HG03378 (cell line): ENCODE data around the gene TFEC.
"Not testable (repeated sequence)": the region's sequence is repeated elsewhere in the genome, so short reads cannot be mapped to it uniquely, and the experiment has no call there.

Source experiments
- ATAC-seq: cut with Tn5 transposase; IDR thresholded peaks from one replicate; pipeline ENCODE4 v1.9.1; 2021; ENCODE audit warnings: mild to moderate bottlenecking, moderate library complexity; ENCODE audit not compliant: unreplicated experiment

The TFEC gene, protein sequence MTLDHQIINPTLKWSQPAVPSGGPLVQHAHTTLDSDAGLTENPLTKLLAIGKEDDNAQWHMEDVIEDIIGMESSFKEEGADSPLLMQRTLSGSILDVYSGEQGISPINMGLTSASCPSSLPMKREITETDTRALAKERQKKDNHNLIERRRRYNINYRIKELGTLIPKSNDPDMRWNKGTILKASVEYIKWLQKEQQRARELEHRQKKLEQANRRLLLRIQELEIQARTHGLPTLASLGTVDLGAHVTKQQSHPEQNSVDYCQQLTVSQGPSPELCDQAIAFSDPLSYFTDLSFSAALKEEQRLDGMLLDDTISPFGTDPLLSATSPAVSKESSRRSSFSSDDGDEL

GRCh38 chr7:116030651-116031276 is at the start of gene TFEC:
Gene TFEC, minus strand, starts transcription at chr7:116030763. Its CDS starts 46,322 bp downstream, at chr7:115984441.
- ATAC-seq = no peak

DNA sequence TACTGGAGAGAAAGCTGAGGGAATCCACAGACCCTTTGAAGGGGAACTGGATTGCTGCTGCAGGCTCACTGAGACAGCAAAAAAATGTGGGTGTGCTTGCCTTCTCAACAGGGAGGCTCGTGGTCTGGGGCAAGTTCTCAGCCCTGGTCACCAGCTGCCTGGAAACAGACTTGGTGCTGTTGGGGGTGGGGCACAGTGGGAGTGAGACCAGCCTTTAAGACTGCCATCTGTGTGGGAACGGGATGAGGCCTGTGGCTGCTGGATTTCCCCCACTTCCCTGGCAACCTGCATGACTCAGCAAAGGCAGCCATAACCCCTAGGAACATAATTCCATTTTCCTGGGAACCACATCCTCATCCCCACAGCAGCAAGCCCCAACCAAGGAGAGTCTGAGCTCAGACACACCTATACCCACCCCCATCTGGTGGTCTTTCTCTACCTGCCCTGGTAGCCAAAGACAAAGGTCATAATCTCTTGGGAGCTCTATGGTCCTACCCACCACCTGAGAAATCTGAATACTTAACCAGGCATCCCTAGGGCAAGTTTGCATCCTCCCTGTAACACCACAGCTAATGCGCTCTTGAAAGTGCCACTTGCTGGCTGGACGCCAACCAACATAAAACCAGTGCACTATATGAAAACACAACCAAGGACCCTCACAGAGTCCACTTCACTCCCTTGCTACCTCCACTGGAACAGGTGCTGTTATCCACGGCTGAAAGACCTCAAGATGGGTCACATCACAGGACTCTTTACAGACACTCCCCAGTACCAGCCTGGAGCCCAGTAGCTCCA is 45.0 kb upstream of the TFEC start:
- no peak for ATAC-seq

GRCh38 chr7:116071629-116072028 is 41.1 kb upstream of the TFEC start:
- ATAC-seq = no peak

GRCh38 chr7:116064179-116064578 is 33.6 kb upstream of the TFEC start:
- ATAC-seq = no peak

- no peak for ATAC-seq
Observed at GRCh38 chr7:116062666-116063065, 32.1 kb upstream of the TFEC start.

DNA sequence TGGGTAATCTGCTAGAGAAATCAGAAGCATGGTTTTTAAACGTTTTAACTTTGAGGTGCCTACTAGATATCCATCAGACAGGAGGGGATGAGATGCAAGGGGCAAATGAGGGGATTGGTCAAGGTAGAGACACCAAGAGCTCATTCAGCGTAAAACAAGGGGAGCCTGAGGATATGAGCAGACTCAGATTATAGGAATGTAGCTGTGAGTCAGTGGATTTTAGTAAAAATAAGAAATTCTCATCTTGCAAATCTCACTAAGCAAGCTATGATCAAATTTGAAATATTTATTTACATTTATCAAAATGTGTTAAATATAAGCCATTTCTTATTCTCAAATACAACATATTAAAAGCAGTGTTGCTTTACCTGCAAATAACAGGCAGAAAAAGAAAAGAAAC is 21.4 kb upstream of the TFEC start:
- ATAC-seq = no peak

DNA sequence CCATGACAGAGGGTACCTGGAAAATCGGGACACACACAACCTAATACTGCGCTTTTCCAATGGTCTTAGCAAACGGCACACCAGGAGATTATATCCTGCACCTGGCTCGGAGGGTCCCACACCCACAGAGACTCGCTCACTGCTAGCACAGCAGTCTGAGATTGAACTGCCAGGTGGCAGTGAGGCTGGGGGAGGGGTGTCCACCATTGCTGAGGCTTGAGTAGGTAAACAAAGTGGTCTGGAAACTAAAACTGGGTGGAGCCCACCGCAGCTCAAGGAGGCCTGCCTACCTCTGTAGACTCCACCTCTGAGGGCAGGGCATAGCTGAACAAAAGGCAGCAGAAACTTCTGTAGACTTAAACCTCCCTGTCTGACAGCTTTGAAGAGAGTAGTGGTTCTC is 16.7 kb upstream of the TFEC start:
- ATAC-seq = not testable (repeated sequence)

DNA sequence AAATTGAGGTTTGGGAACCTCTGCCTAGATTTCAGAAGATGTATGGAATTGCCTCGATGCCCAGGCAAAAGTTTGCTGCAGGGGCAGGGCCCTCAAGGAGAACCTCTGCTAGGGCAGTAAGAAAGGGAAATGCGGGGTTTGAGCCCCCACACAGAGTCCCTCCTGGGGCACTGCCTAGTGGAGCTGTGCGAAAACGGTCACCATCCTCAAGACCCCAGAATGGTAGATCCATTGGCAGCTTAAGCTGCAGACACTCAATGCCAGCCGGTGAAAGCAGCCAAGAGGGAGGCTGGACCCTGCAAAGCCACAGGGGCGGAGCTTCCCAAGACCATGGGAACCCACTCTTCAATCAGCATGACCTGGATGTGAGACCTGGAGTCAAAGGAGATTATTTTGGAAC is 15.0 kb upstream of the TFEC start:
- ATAC-seq = no peak

DNA sequence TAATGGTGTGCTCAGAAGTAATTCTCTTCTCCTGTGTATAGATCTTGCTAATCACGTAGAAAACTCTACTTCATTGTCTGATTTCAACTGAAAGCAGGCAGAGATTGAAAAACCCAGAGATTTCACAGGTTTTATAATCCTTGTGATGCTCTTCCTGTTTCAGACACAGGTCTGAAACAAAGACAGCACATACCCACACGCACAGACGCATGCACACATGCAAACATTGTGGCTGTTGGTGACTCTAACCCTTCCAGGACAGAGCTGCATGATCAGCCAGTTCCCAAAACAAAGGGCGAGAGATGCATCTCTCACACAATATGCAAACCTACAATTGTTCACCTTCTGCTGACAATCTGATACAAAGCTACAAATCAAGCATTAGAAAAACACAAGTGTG is 11.1 kb upstream of the TFEC start:
- ATAC-seq = peak; percentile 97

DNA sequence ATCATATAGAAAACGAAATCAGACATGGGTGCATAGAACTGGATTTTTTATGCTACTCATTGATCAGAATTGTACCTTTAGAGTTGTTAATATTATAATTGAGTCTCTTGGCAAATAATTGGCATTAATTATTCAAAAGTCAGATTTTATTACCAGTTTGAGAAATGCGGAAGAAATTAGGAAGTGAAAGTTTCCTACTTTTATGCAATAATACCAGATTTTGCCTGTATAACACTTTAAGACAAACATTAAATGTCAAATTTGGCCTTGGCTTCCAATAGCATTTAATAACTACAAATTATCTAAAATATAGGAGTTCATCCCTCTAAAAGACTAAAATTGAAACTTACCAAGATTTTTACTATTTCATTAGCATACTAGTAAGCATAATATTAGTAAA is 6.8 kb upstream of the TFEC start:
- no peak for ATAC-seq

- no peak for ATAC-seq
Observed at GRCh38 chr7:116034411-116034810, 3.8 kb upstream of the TFEC start.

- no peak for ATAC-seq
Observed at GRCh38 chr7:116032886-116033285, 2.3 kb upstream of the TFEC start.

- ATAC-seq = peak; percentile 72
Observed at GRCh38 chr7:116028787-116029186, 1.8 kb downstream of the TFEC start.

DNA sequence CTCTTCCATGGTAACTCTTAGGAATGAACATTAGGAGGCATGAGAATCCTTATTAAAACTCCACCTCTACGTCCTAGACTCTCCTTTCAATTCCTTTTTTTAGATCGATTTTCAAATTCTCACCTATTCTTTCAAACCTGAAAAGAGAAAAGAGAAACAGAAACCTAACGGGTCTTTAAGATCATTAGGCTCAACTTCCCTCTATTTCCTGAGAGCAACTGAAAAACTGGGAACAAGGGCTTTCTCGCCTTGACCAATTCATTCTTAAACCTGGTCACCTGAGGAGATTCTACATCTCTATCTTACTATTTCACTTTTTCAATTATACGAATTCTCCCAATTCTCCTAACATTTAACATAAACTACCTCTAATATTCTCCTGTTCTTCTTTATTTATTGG is 2.8 kb downstream of the TFEC start:
- no peak for ATAC-seq

GRCh38 chr7:116024826-116025809 is 5.4 kb downstream of the TFEC start:
- no peak for ATAC-seq

DNA sequence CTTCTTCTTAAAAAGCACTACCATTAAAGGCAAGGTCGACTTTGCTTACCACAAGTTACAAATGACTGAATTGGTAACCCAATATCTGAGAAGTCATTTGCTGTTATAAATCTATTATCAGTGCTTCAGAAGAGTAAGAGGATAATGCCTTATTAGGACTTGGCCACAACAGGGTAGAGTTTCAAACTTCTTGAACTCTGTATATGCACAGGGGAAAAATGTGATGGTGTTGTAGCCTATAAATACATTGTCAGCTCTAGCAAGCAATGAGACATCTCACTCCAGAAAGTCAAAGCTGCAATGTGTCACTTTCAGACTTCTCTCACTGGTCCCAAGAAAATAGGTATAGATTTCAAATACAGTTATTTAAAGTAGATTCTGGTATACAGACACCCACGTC is 9.3 kb downstream of the TFEC start:
- peak; percentile 79 for ATAC-seq

DNA sequence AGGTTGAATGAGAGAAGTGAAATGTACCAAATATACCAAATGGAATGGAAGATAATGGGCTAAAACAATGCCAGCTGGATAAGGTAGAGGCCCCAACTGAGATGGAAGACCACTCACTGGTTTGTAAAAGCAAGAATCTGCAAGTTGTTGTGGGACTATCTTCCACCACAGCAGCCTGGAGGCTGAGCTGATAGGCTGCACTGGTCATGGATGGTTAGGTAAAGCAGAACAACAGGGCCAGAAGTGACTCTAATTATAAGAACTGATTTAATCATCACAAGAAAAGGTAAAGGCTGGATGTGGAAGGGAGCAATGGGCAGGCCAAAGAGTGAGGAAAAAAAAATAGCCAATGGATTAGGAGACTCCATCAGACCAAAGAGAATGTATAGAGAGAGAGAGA is 11.8 kb downstream of the TFEC start:
- no peak for ATAC-seq

- ATAC-seq = no peak
Observed at GRCh38 chr7:116013675-116014074, 16.9 kb downstream of the TFEC start.

DNA sequence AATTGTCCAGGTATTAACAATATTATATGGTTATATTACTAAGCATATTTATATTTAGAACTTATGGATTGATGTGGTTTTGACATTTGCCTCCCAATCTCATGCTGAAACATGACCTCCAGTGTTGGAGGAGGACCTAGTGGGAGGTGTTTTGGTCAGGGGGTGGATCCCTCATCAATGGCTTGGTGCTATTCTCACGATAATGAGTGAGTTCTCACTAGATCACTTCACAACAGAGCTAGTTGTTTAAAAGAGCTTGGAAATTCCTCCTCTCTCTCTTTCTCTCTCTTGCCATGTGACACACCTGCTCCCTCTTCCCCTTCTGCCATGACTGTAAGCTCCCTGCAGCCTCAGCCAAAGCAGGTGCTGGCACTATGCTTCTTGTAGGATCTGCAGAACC is 19.0 kb downstream of the TFEC start:
- no peak for ATAC-seq

DNA sequence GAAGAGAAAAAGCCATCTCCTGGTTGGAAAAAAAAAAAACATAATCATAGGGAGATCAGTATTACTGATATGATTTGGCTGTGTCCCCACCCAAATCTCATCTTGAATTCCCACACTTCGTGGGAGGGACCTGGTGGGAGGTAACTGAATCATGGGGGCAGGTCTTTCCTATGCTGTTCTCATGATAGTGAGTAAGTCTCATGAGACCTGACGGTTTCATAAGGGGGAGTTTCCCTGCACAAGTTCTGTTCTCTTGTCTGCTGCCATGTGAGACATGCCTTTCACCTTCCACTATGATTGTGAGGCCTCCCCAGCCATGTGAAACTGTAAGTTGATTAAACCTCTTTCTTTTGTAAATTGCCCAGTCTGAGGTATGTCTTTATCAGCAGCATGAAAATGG is 25.8 kb downstream of the TFEC start:
- not testable (repeated sequence) for ATAC-seq

- no peak for ATAC-seq
Observed at GRCh38 chr7:115997221-115997620, 33.3 kb downstream of the TFEC start.
